ENCODE data around the gene PTEN. TPM values are rescaled to one million over a fixed set of nuclear protein-coding genes. Genes with fewer than 3 reads are reported as not detected.
A peak's percentile ranks its signal among the peaks of the same experiment; 100 is the strongest.
"Not testable (repeated sequence)": the region's sequence is repeated elsewhere in the genome, so short reads cannot be mapped to it uniquely, and the experiment has no call there.

Gene PTEN
- polyA plus RNA-seq, 3 donors: 61.3 to 68.7 (median 68.1) TPM

DNA sequence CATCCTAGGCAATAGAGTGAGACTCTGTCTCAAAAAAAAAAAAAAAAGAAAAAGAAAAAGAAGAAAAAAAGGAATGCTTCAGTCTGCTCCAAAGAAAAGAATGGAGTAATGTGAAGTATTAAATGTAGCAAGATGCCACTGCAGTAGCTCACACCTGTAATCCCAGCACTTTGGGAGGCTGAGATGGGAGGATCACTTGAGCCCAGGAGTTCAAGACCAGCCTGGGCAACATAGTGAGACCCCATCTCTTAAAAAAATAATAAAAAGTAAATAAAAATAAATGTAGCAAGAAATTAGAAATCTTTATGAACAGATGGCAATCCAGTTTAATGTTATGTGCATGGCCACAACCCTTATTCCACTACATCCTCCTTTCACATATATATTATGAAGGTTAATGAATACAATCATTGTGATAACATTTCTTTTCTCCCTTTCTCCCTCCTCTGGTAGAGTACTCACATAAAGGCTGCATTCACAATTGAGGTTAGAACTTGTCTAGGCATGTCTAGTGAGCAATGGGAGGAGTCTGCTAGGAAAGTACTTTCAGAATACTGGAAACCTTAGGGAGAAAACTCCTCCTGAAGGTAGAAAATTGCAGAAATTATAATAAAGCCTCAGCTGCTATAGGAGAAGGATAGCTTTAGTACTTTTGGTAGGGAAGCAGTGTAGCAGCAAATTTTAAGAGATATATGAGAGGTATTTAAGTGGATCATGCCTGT lies 20.5 kb upstream of the PTEN start:
- DNase-seq: no peak

DNA sequence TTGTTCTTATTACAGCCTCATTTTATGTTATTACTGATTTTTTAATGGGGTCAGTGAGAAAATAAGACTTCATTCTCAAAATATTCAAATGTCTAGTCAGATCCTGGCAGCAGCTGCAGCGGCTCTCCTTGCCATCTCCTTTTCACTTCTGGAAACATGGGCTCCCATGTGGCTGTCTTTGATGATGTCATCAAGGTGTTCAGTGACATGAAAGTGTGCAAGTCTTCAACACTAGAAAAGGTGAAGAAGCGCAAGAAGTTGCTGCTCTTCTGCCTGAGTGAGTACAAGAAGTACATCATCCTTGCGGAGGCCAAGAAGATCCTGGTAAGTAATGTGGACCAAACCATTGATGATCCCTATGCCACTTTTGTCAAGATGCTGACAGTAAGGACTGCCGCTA lies 19.7 kb upstream of the PTEN start:
- no peak for DNase-seq

DNA sequence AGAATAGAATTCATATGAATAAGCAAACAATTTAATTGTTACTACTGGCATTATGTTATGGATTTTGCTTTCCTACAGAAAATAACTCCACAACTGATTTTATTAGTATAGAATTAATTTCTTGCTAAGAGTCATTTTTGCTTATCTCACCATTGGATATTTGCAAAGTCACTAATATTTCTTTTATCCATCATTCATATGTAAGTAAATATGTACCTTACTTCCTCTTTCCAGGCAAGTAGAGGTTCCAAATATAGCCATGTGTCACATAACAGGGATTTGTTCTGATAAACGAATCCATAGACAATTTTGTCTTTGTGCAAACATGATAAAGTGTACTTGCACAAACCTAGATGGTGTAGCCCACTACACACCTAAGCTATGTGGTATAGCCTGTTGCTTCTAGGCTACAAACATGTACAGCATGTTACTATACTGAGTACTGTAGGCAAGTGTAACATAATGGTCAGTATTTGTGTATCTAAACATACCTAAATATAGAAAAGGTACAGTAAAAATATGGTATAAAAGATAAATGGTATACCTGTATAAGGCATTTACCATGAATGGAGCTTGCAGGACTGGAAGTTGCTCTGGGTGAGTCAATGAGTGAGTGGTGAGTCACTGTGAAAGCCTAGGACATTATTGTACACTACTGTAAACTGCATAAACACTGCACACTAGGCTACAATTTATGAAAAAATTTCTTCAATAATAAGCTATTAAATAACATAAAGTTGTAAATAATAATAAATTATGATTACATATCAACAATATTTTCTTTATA lies 18.4 kb upstream of the PTEN start:
- no peak for DNase-seq

DNA sequence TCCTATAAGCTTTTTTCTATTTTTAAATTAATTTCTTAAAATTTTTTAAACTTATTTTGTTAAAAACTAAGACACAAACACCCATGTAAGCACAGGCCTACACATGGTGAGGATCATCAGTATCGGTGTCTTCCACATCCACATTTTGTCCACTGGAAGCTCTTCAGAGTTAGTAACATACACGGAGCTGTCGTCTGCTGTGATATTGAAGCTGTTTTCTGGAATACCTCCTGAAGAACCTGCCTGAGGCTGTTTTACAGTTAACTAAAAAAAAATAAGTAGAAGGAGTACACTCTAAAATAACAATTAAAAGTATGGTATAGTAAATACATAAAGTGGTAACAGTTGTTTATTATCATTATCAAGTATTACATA lies 17.8 kb upstream of the PTEN start:
- no peak for DNase-seq

DNA sequence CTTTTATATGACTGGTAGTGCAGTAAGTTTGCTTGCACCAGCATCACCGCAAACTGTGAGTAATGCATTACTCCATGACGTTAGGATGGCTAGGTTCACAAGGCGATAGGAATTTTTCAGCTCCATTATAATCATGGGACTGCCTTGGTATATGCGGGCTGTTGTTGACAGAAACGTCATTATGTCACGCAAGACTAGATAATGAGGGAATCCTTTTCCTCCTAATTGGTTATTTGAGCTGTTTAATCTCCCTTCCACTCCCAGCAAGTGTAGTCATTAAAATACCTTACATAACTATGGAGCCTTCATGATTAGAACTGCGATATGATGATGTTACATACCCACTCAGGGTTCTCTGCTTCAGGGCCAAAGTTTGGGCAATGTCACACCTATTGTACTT lies 17.4 kb upstream of the PTEN start:
- DNase-seq: peak; percentile 47

DNA sequence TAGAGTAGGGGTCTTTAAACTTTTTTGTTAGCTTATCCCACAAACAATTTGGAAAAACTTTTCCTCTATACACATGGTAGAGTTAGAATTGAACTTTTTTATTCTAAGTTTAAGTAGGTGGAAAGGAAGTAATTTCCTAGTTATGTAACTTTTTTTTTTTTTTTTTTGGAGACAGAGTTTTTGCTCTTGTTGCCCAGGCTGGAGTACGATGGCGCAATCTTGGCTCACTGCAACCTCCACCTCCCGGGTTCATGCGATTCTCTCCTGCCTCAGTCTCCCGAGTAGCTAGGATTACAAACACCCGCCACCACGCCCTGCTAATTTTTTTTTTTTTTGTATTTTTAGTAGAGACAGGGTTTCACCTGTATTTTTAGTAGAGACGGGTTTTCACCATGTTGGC lies 16.7 kb upstream of the PTEN start:
- not testable (repeated sequence) for DNase-seq

DNA sequence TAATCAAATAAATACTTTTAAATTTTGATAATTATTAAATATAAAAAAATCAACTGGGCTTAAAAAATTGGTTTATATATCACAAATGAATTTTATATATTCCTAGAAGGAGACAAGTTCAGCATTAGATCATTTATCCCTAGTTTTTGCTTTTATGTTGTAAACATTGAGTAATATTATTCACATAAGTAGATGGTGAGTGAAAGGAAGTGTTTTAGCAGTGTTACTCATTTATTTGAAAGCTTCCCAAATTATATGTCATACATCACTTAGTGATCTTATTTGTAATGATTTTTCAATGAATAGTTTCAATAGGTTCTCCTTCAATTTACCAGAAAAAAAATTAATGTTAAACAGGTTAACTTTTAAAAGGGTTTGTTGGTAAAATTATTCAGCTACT lies 15.9 kb upstream of the PTEN start:
- no peak for DNase-seq

DNA sequence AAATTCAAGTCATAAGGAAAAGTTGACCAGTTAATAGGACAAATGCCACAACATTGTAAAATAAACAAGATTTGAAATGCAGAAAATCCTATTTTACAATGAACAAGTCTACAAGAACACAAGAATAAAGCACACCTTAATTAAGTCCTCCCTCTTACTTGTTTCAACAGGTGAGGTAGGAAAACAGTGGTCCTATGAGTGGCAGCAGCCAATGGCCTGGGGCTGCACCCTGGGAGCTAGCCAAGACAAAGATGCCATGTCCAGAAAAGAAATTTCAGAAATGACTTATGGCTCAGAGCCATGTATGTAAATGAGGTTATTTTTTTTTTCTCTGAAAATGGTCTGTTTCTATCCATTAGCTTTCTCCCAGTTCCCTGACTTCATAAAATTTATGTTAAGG lies 14.4 kb upstream of the PTEN start:
- DNase-seq: no peak

DNA sequence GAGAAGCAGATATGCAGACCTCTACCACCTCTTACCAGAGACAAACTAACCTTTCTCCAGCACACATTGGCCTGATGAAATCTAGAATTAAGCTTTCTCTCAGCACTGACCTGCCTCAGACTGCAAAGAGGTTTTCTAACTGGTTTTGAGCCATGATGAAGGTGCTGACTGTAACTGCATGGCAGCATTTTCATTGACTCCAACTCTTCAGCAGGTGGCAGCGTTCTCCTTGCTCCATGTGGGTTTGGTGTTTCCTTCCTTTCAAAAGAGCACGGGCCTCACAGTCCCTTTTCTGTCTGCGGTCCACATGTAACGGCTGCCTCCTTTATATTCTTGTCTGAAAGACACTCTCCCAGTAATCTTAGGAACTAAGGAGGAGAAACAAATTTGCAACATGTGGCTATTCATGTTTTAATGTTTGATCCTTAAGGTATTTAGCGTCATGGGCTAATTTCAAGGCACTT lies 12.7 kb upstream of the PTEN start:
- DNase-seq: peak; percentile 65

DNA sequence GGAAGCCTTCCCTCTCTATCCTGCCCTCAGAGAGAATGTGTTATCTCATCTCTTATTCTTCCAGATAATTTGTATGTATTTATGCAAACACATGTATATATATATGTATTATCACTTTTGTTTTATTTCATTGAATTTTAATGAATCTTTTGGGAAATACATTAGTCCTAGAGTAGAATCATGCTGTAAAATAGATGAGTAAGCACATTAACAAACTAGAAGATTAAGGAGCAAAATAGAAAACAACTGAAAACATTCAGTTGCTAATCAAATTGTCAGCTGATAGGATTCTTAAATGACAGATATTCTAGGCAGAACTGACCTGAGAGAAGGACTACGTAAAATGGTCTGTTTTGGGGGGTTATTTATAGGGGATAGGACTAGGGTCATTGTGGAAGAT lies 11.3 kb upstream of the PTEN start:
- no peak for DNase-seq

DNA sequence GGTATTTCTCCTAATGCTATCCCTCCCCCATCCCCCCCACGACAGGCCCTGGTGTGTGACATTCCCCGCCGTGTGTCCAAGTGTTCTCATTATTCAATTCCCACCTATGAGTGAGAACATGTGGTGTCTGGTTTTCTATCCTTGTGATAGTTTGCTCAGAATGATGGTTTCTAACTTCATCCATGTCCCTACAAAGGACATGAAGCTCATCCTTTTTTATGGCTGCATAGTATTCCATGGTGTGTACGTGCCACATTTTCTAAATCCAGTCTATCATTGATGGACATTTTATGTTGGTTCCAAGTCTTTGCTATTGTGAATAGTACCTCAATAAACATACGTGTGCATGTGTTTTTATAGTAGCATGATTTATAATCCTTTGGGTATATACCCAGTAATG lies 8.2 kb upstream of the PTEN start:
- not testable (repeated sequence) for DNase-seq

DNA sequence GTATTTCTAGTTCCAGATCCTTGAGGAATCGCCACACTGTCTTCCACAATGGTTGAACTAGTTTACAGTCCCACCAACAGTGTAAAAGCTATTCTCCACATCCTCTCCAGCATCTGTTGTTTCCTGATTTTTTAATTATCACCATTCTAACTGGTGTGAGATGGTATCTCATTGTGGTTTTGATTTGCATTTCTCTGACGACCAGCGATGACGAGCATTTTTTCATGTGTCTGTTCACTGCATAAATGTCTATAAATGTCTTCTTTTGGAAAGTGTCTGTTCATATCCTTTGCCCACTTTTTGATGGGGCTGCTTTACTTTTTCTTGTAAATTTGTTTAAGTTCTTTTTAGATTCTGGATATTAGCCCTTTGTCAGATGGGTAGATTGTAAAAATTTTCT lies 7.8 kb upstream of the PTEN start:
- not testable (repeated sequence) for DNase-seq

DNA sequence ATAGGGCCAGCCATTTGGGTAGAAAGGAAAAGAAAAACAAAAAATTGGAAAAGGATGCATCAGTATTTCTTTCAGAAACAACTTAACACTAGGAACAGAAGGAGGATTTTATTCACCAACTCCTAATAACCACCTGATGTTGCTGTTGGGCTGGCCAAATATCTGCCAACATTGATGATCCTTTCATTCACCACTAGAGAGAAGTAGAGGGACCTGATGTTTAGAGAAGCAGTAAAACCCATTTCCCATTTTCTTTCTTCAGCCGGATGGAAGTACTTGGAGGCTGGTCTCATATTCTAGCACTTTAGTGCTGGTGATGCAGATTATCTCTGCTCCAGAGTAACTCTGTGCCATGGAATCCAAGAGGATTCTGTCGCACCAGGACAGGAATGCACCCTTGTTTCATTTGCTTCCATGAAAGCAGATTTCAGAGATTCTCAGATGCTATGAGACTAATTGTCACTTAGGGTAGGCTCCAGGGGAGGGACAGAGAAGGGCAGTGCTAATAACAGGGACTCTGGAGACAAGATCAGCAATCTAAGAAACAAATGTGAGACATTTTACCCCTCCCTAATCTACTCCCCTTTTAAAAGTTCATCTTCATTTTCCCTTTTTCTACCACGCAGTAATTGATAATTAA lies 3.1 kb upstream of the PTEN start:
- peak; percentile 45 for DNase-seq

DNA sequence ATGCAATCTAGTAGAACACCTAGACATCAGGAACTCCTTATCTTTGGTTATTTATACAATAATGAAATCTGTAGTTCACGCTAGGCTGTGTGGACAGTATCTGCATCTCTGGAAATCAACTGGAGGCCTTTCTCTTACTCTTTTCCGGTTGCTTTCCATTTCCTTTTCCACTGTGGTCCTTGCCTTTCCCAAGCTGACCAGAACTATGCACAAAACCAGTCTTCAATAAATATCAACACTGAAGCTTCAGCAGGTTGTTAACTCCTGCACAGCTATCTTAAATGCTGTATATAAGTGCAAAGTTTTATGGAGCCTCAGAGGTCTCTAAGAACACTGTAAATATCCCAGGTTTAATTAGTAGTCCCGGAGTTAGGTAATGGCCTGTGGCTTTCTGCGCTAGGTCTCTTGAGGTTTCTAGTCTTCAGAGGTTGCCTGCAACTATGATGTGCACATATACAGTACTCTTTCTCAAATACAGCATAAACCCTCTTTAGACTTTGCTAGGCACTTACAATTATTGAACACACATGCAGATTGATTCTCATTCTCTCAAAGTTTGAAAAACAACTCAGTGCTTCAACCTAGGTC lies 2.5 kb upstream of the PTEN start:
- no peak for DNase-seq

DNA sequence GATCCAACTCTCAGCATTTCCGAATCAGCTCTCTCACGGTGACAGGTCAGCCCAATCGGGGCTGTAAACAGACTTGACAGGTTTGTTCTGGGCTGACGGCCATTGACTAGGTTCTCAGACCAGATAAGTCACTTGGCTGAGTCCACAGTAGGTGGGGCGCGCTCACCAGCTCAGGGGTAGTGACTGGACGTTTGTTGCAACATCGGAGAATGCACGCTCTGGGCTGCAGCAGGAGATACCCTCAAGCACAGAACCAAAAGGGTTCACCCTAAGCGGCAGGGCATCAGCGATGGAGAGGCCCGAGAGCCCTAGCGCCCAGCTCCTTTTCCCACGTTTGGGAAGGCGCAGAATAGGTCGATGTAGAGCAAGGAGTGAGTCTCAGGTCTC lies 1.9 kb upstream of the PTEN start:
- DNase-seq: peak; percentile 55

DNA sequence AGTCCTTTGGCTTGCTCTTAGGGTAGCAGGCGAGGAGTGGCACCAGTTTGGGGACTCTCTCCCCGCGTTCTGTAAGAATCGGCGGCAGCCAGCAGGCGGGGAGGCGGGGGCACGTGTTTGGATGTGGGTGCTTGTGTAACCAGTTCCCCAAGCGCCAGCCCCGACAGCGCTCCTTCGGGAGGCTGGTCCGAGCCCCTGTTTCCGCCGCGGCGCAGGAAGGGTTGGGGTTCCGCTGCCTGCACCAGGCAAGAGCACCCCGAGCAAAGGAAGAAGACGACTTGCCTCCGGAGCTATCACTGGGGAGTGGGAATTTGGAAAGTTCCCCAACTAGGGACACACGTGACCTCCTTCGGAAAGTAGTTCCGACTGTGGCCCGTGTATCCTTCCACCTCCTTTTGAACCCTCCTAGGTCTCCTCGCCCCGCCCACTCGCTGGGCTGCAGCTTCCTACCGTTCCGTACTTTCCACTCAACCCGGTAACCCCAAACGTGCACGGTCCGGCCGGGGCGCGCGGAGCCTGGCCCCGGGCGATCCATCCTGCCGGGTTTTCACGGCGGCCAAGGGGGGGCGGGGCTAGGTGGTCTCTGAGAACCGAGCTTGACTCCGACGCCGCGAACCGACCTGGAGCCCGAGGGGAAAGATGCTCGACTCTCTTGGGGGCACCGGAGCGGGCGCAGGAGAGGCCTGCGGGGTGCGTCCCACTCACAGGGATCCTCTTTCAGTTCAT lies 1.3 kb upstream of the PTEN start:
- peak; percentile 98 for DNase-seq

DNA sequence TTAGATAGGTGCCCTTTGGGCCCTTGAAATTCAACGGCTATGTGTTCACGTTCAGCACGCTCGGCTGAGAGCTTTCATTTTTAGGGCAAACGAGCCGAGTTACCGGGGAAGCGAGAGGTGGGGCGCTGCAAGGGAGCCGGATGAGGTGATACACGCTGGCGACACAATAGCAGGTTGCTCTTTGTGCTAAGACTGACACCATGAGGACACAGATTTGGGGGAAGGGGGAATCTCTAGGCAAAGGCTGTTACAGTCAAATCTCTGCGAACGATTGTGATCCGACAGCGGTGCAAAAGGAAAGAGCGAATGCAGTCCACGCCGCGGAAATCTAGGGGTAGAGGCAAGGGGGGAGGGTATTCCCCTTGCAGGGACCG lies 759 bp upstream of the PTEN start:
- no peak for DNase-seq

DNA sequence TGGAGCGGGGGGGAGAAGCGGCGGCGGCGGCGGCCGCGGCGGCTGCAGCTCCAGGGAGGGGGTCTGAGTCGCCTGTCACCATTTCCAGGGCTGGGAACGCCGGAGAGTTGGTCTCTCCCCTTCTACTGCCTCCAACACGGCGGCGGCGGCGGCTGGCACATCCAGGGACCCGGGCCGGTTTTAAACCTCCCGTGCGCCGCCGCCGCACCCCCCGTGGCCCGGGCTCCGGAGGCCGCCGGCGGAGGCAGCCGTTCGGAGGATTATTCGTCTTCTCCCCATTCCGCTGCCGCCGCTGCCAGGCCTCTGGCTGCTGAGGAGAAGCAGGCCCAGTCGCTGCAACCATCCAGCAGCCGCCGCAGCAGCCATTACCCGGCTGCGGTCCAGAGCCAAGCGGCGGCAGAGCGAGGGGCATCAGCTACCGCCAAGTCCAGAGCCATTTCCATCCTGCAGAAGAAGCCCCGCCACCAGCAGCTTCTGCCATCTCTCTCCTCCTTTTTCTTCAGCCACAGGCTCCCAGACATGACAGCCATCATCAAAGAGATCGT lies 598 bp downstream of the PTEN start:
- DNase-seq: not testable (repeated sequence)

DNA sequence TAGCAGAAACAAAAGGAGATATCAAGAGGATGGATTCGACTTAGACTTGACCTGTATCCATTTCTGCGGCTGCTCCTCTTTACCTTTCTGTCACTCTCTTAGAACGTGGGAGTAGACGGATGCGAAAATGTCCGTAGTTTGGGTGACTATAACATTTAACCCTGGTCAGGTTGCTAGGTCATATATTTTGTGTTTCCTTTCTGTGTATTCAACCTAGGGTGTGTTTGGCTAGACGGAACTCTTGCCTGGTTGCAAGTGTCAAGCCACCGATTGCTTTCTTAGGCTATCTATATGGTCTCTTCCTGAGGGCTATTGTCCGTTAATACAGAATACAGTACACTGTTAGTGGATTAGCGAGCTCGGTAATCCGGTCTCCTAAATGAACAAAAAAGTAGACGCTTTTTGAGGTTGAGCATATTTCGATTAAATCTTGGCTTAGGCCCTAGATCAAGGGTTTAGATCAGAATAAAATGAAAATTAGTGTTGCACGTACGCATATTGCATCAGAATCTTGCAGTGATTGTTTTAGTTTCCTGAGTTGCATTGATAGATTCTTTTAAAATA lies 1.2 kb downstream of the PTEN start:
- DNase-seq: no peak

DNA sequence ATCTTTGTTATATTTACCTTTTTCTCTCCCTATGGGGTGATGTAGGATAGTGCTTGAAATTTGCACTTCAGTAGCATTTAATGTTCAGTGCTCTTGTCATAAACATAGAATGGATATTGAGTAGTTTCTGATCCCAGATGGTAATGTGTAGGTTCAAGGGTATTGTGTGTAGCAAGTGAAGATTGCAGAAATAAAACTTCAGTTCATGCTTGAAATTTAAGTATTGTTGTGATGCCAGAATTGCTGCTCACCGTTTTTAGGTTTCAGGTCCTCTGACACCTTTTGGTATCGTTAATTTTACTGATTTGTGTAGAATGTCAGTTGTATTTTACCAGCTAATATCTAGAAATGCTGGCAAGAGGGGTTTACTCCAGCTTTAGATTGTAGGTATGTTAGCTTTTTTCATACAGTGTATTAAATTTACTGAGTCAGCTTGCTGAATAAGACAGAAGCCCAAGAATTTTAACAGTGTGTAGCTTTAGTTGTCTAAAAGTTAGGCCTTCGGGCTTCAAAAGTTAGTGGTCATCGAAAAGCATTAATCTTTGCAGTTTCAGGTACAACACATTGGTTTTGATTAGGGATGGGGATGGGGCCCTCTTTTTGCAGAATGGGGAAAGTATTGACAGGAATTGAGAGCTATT lies 1.9 kb downstream of the PTEN start:
- no peak for DNase-seq

All from renal pelvis (tissue), 4 donors.